Measurements from ENCODE around the gene SKP1.
"Not testable (repeated sequence)": the region's sequence is repeated elsewhere in the genome, so short reads cannot be mapped to it uniquely, and the experiment has no call there.

DNA sequence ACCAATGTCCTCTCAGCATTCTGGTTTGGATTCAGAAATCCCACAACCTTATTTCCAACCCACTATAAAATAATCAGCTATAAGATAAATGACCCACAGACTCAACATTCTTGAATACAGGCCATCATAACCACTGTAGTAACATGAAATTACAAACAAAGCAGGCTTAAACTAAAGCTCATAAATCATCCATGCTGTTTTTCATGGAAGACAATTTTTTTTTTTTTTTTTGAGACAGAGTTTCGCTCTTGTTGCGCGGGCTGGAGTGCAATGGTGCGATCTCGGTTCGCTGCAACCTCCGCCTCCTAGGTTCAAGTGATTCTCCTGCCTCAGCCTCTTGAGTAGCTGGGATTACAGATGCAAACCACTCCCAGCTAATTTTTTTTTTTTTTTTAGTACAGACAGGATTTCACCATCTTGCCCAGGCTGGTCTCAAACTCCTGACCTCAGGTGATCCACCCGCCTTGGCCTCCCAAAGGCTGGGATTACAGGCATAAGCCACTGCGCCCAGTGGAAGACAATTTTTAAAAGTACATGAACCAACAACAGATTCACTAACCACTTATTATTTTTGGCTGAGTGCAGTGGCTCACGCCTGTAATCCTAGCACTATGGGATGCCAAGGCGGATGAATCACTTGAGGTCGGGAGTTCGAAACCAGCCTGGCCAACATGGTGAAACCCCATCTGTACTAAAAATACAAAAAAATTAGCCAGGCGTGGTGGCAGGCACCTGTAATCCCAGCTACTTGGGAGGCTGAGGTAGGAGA, 34.7 kb upstream of the SKP1 start:
- not testable (repeated sequence) for TF ChIP-seq CTCF, POLR2A, EP300 (IDR thresholded peaks at IDR 0.05)
